H1 (cell line): ENCODE results near the gene AFF2. TPM values are rescaled to one million over a fixed set of nuclear protein-coding genes. Genes with fewer than 3 reads are reported as not detected.

Source experiments
- ATF3 ChIP-seq: IDR thresholded peaks from 2 replicates; pipeline ENCODE4 v1.6.1; 2011; ENCODE audit warnings: low read depth, mild to moderate bottlenecking, low read length; ENCODE audit not compliant: insufficient read depth
- polyA plus RNA-seq, 7 experiments: library from polyadenylated mRNA; depleted of rRNA in 3 of 7; stranded (reverse) in 5 of 7; unstranded in 2 of 7; fragments of >200 nt in 5 of 7; fragments of 200-250 nt in 2 of 7; gene quantifications; 1 replicate in 5 of 7; 2 replicates in 1 of 7; 4 replicates in 1 of 7; pipeline versions ENCODE4 v1.2.1 to v1.2.3, GENCODE V29; 2011 to 2013; ENCODE audit warnings: missing spikeins in 2 of 7, mixed read lengths in 2 of 7
- total RNA-seq: library from RNA; stranded (reverse); fragmentation: NEBNext Ultra II Directional; extraction: Animal tissue kit (Norgen Biotek cat#: 25700); gene quantifications from 2 replicates; pipeline ENCODE4 v1.2.1, GENCODE V29; 2021

AFF2 gene
- total and polyA plus RNA-seq, 2 of the 8 experiments (the other 6 are each of a cell fraction or from before 2014, with no cell fraction given), result 2.0 to 7.3 TPM

GRCh38 chrX:148938348-148938747, 437.9 kb downstream of the AFF2 start (continued):
- TF ChIP-seq ATF3, result no peak
